PFSK-1 (cell line): Measurements from ENCODE around the gene CHRNA9.
A peak's percentile ranks its signal among the peaks of the same experiment; 100 is the strongest.

Experiments used
- FOXP2 ChIP-seq: optimal IDR thresholded peaks from 2 replicates; pipeline ENCODE3; 2011; ENCODE audit warnings: borderline replicate concordance, control low read depth, inconsistent platforms; ENCODE audit not compliant: insufficient read depth; ENCODE audit errors: extremely low read length, extremely low read depth
- POLR2AphosphoS5 ChIP-seq: IDR thresholded peaks from 2 replicates; pipeline ENCODE4 v1.6.1; 2012; ENCODE audit warnings: low read depth, mild to moderate bottlenecking, control low read depth, low read length, moderate library complexity
- REST ChIP-seq, 2 experiments: IDR thresholded peaks; 2 replicates each; pipeline versions ENCODE4 v1.6.1 to v1.8.0; 2011 to 2012; ENCODE audit warnings: low read depth in 2 of 2, low read length in 2 of 2, control low read depth in 1 of 2, inconsistent platforms in 1 of 2, mild to moderate bottlenecking in 1 of 2, moderate library complexity in 1 of 2; ENCODE audit not compliant: insufficient read depth in 1 of 2
- SIN3A ChIP-seq: IDR thresholded peaks from 2 replicates; pipeline ENCODE4 v1.6.1; 2012; ENCODE audit warnings: mild to moderate bottlenecking, low read length, moderate library complexity, borderline replicate concordance; ENCODE audit not compliant: insufficient read depth
- TAF1 ChIP-seq: IDR thresholded peaks from 2 replicates; pipeline ENCODE4 v1.6.1; 2012; ENCODE audit warnings: low read length, control low read depth, borderline replicate concordance; ENCODE audit not compliant: insufficient read depth

CHRNA9 gene

DNA sequence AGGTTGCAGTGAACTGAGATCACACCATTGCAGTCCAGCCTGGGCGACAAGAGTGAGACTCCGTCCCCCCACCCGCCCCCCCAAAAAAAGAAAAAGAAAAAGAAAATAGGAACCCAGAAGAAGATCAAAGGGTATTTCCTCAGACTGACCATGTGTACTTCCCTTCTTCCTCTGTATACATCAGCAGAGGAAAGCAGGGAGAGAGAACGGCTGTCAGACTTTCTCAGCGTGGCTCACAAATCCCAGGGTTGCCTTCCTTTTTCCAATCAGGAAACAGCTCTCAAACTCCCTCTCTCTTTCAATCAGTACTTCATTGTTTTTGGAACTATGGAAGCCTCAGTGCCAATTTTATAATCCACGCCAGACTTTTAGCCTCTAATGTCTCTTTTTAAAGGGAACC, 59.1 kb downstream of the CHRNA9 start:
- TF ChIP-seq FOXP2 = no peak
- no peak for TF ChIP-seq REST (IDR thresholded peaks at IDR 0.05; ENCODE audit: insufficient read depth in 1 of 2, low read depth in 2 of 2, low read length in 2 of 2)
- no peak for TF ChIP-seq POLR2AphosphoS5
- TF ChIP-seq SIN3A = no peak
- no peak for TF ChIP-seq TAF1

DNA sequence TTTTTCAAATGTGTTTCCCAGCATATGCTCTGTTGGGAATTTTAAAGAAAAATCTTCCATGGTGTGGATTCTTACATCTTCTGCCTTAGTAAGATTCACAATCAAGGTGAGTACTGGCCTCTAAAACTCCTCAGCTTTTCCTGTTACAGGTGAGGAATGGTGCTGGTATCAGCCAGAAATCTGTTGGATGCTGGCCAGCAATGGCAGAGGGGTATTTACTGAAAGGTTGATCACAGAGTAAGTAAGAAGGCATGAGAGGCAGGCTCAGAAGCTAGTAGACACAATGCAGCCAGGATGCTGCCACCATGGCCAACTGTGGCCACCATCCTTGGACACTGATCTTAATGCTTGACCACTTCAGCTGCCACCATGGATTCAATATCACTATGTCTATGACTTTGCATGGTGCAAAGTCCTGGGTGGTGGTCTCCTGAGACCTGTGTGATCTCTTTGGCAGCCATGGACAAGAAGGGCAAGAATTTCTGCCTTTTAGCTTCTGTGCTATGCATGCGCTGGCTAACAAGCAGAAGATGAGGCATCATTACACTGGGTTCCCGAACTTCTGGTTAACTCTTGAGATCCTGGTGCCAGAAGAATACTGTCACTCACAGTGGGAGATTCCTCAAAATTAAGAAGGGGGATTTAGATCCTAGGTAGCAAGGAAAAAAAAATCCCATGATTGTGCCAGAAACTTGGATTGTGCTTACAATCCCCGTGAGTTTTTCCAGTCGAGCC, 60.2 kb downstream of the CHRNA9 start:
- TF ChIP-seq SIN3A (no peak), POLR2AphosphoS5 (no peak), REST (IDR thresholded peaks at IDR 0.05; ENCODE audit: insufficient read depth in 1 of 2, low read depth in 2 of 2, low read length in 2 of 2) (no peak), FOXP2 (no peak), TAF1 (no peak)

- TF ChIP-seq TAF1 (peak; percentile 39; the same call in 1 of the 2 replicates), REST (IDR thresholded peaks at IDR 0.05; ENCODE audit: insufficient read depth in 1 of 2, low read depth in 2 of 2, low read length in 2 of 2) (peak in 1 of 2 experiments; percentile 70; a peak in 1 of 4 replicates), POLR2AphosphoS5 (no peak), FOXP2 (peak; percentile 69)
Measured at GRCh38 chr4:40395908-40396793, 61.0 kb downstream of the CHRNA9 start.

DNA sequence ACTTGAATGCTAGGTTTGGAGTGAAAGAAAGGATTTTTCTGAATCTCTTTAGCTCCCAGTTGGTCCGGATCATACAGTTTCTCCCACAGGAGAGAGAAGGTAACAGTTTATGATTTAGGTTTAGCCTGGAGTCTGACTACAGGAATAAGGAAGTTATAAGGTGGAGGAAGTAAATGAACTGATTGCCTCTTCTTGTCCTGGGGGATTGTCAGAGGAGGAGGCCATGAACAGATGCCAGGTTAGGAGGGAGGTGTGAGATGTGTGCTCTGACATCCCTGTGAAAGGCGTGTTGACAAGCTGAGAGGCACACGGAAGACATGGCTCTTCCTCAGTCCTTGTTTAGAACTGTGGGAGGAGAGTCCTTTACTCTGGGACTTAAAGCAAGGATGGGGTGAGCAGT, 64.4 kb downstream of the CHRNA9 start:
- no peak for TF ChIP-seq SIN3A
- no peak for TF ChIP-seq TAF1
- TF ChIP-seq POLR2AphosphoS5 = no peak
- no peak for TF ChIP-seq FOXP2
- no peak for TF ChIP-seq REST (IDR thresholded peaks at IDR 0.05; ENCODE audit: insufficient read depth in 1 of 2, low read depth in 2 of 2, low read length in 2 of 2)
